Adrenal gland (tissue), 5 donors: ENCODE data around the gene NHERF2.

Experiments
- CTCF ChIP-seq, 6 experiments: fragments of 450-650 bp in 4 of 6; fragments of 200-600 bp in 2 of 6; sonication (generic) in 1 of 6; IDR thresholded peaks; 1 replicate in 5 of 6; 2 replicates in 1 of 6; pipeline versions ENCODE4 v1.5.1 to v1.8.0; 2016 to 2021; ENCODE audit warnings: antibody characterized with exemption in 6 of 6, mild to moderate bottlenecking in 2 of 6, moderate library complexity in 1 of 6
- POLR2A ChIP-seq, 2 donors: fragments of 450-650 bp; IDR thresholded peaks; one replicate each; pipeline ENCODE4 v1.6.1; 2017; ENCODE audit warnings: antibody characterized with exemption in 2 of 2, mild to moderate bottlenecking in 2 of 2, moderate library complexity in 1 of 2
- donor health status: DM: no; HTN: no; CAD: no.

DNA sequence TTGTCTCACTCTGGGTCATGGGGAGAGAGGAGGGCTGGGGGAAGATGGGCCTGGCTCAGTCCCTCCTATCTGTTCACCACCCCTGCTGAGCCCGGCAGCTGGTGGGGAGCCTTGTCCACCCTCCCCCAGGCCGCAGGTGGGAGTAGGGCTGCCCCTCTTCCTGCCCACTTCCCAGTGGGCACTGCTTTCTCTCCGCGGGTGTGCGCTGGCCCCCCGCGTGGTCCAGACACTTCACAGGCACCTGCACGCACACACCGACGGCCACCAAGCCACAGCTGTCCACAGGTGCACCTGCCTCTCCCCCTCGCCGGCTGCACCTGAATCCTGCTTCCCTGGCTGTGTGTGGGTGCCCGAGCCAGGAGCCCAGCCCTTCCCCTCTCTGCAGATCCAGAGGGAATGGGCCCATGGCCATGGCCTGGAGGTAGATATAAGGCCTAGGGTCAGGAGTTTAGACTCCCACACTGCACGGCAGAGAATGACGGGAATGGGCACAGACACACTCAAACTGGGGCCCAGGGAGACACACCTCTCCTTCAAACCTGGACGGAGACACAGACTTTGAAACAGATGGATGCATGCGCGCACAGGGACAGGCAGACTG, 2.0 kb downstream of the NHERF2 start:
- TF ChIP-seq CTCF (IDR thresholded peaks at IDR 0.05) (no peak), POLR2A (IDR thresholded peaks at IDR 0.05) (no peak)
